HG03457 (cell line): ENCODE data around the gene GFY.

ENCODE experiments used
- ATAC-seq: cut with Tn5 transposase; IDR thresholded peaks from one replicate; pipeline ENCODE4 v1.9.1; 2021; ENCODE audit warnings: moderate number of reproducible peaks; ENCODE audit not compliant: unreplicated experiment

GFY gene

GRCh38 chr19:49425178-49425577 lies at the start of gene GFY:
Gene GFY (plus strand): TSS chr19:49425388. CDS start chr19:49426431, 1,043 bp downstream.
- ATAC-seq, result no peak

- no peak for ATAC-seq
These were observed 46.7 kb upstream of the GFY start for GRCh38 chr19:49378512-49378911.

- ATAC-seq, result no peak
These were observed 44.8 kb upstream of the GFY start for GRCh38 chr19:49380391-49380790.

GRCh38 chr19:49382639-49383038 lies 42.5 kb upstream of the GFY start:
- ATAC-seq, result no peak

GRCh38 chr19:49383599-49383998 lies 41.6 kb upstream of the GFY start:
- no peak for ATAC-seq

GRCh38 chr19:49387936-49388372 lies 37.2 kb upstream of the GFY start, which contains the start of gene KASH5:
Gene KASH5 (plus strand): TSS chr19:49388249. CDS start chr19:49390884, 2,635 bp downstream.
- ATAC-seq, result no peak

GRCh38 chr19:49389406-49389805 lies 35.8 kb upstream of the GFY start:
- no peak for ATAC-seq

GRCh38 chr19:49390131-49390928 lies 34.9 kb upstream of the GFY start:
- ATAC-seq, result no peak

- ATAC-seq, result no peak
These were observed 34.2 kb upstream of the GFY start for GRCh38 chr19:49390929-49391359.

GRCh38 chr19:49391581-49392399 lies 33.4 kb upstream of the GFY start:
- no peak for ATAC-seq

- no peak for ATAC-seq
These were observed 31.3 kb upstream of the GFY start for GRCh38 chr19:49393881-49394280.

GRCh38 chr19:49395581-49396407 lies 29.4 kb upstream of the GFY start:
- ATAC-seq, result no peak

- ATAC-seq, result no peak
These were observed 28.3 kb upstream of the GFY start for GRCh38 chr19:49396738-49397505.

GRCh38 chr19:49398001-49398615 lies 27.1 kb upstream of the GFY start:
- ATAC-seq, result no peak

GRCh38 chr19:49398931-49399330 lies 26.3 kb upstream of the GFY start:
- no peak for ATAC-seq

GRCh38 chr19:49400029-49400428 lies 25.2 kb upstream of the GFY start:
- no peak for ATAC-seq

- ATAC-seq, result no peak
These were observed 21.6 kb upstream of the GFY start for GRCh38 chr19:49403404-49404187.

GRCh38 chr19:49407079-49407478 lies 18.1 kb upstream of the GFY start:
- no peak for ATAC-seq

- ATAC-seq, result no peak
These were observed 17.6 kb upstream of the GFY start for GRCh38 chr19:49407482-49408015.
